Muscle layer of colon (tissue), 2 donors: ENCODE measurements around the gene RABL6.
A peak's percentile ranks its signal among the peaks of the same experiment; 100 is the strongest.
"Not testable (repeated sequence)": the region's sequence is repeated elsewhere in the genome, so short reads cannot be mapped to it uniquely, and the experiment has no call there.

Experiments used
- H3K27ac ChIP-seq: one replicate; pipeline ENCODE4 v1.7.0; 2013; ENCODE audit warnings: low read depth, mild to moderate bottlenecking, low read length, moderate library complexity
- H3K27me3 ChIP-seq, 2 donors: one replicate each; pipeline ENCODE4 v1.7.0; 2013; ENCODE audit warnings: low read length in 2 of 2, mild to moderate bottlenecking in 2 of 2; ENCODE audit not compliant: insufficient read depth in 2 of 2, control insufficient read depth in 1 of 2
- H3K36me3 ChIP-seq: one replicate; pipeline ENCODE4 v1.7.0; 2013; ENCODE audit warnings: mild to moderate bottlenecking, low read length; ENCODE audit not compliant: insufficient read depth
- H3K4me1 ChIP-seq: one replicate; pipeline ENCODE4 v1.7.0; 2013; ENCODE audit warnings: mild to moderate bottlenecking, low read length; ENCODE audit not compliant: insufficient read depth
- H3K4me3 ChIP-seq, 2 donors: one replicate each; pipeline ENCODE4 v1.7.0; 2013; ENCODE audit warnings: low read length in 2 of 2, low read depth in 1 of 2, mild to moderate bottlenecking in 1 of 2, moderate library complexity in 1 of 2
- H3K9ac ChIP-seq: one replicate; pipeline ENCODE4 v1.7.0; 2013; ENCODE audit warnings: low read length
- H3K9me3 ChIP-seq: one replicate; pipeline ENCODE4 v1.7.0; 2013; ENCODE audit warnings: mild to moderate bottlenecking, low read length
- donor health status: abdominal sarcoma.
- donor health status: Adenocarcinoma of cecum.

RABL6 gene

GRCh38 chr9:136791516-136792276 is 16.1 kb upstream of the RABL6 start:
- no peaks in the 10 kb centered on the region for H3K9me3 ChIP-seq
- no peak overlapping the region for H3K9ac ChIP-seq
- H3K4me3 ChIP-seq: peak overlapping the region; percentile 66 to 70
- H3K27me3 ChIP-seq: peaks cover 0 to 10% of the 10 kb centered on the region in 2 donors
- peaks cover 6% of the 10 kb centered on the region for H3K36me3 ChIP-seq
- peak overlapping the region; percentile 94 for H3K27ac ChIP-seq
- H3K4me1 ChIP-seq: peaks cover 18% of the 10 kb centered on the region

GRCh38 chr9:136792321-136793085 is 15.2 kb upstream of the RABL6 start:
- Histone ChIP-seq H3K4me1 (peaks cover 18% of the 10 kb centered on the region), H3K9me3 (no peaks in the 10 kb centered on the region), H3K4me3 (peak overlapping the region; percentile 9 to 70), H3K9ac (no peak overlapping the region), H3K27ac (no peak overlapping the region), H3K27me3 (peaks cover 0 to 13% of the 10 kb centered on the region in 2 donors), H3K36me3 (peaks cover 6% of the 10 kb centered on the region)

DNA sequence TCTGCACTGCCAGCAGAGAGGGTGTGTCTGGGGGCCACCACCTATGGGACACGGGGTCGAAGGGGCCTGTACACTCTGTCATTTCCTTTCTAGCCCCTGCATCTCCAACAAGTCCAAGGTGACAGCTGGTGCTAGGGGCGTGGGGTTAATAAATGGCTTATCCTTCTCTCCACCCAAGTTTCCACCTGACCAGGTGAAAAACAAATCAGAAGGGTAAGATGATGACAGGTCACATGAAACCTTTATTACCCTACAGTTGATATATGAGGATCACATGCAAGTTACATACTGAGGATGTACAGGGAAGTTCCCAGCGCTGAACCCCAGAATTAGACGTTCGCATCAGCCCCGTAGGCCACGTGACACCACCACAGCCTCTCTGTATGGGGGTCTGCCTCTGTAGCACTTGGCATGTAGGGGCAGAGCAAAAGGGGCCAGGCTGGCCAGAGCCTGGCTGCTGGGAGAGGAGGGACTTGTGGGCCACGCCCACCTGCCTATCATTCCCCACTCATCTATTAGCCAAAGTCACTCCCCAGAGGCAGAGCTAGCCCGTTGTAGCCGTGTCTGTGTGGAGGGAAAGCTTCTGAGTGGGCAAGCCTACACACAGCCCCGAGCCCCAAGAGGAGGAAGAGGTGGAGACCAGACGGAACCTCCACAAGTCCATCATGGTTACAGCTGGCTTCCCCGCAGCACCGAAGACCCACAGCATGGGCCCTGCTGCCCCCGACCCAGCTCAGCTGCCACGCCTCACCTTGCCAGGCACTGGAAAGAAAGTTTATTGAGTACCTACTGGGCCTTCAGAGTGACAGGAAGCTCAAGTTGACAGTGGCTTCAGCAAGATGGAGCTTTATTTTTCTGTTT is 14.4 kb upstream of the RABL6 start:
- Histone ChIP-seq H3K36me3 (peaks cover 6% of the 10 kb centered on the region), H3K27ac (no peak overlapping the region), H3K4me1 (peaks cover 18% of the 10 kb centered on the region), H3K9me3 (no peaks in the 10 kb centered on the region), H3K4me3 (no peak overlapping the region), H3K9ac (no peak overlapping the region), H3K27me3 (peaks cover 1 to 19% of the 10 kb centered on the region in 2 donors)

DNA sequence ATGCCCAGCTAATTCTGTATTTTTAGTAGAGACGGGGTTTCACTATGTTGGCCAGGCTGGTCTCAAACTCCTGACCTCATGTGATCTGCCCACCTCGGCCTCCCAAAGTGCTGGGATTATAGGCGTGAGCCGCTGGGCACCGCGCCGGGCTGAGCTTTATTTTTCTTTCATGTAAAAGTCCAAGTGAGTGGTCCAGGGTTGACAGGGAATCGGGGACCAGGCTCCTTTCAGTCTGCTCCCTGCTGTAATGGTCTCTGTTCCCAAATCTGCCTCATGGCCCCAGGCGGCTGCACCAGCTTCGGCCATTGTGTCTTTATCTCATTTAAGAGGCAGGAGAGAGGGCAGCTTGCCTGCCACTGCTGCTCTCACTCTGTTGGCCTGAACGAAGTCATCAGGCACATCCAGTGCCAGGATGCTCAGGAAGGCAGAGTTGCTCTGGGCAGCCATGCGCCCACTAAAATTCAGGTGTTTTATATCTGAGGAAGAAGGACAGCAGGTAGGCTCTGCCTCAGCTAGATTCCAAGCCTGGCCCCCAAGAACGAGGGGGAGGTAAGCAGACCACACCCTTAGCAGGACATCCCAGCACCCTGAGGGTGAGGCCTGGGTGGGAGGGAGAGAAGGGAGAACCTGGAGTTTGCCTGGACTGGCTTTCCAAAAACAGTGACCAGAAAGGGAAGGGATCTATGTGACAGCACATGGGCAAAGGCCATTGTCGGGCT is 13.3 kb upstream of the RABL6 start:
- peaks cover 6% of the 10 kb centered on the region for H3K36me3 ChIP-seq
- no peak overlapping the region for H3K4me3 ChIP-seq
- H3K9me3 ChIP-seq: no peaks in the 10 kb centered on the region
- peaks cover 18% of the 10 kb centered on the region for H3K4me1 ChIP-seq
- H3K27me3 ChIP-seq: peaks cover 12 to 30% of the 10 kb centered on the region in 2 donors
- no peak overlapping the region for H3K9ac ChIP-seq
- no peak overlapping the region for H3K27ac ChIP-seq

GRCh38 chr9:136795000-136795348 is 12.8 kb upstream of the RABL6 start:
- Histone ChIP-seq H3K4me1 (peaks cover 23% of the 10 kb centered on the region), H3K9ac (no peak overlapping the region), H3K27me3 (peaks cover 16 to 36% of the 10 kb centered on the region in 2 donors), H3K4me3 (no peak overlapping the region), H3K27ac (no peak overlapping the region), H3K9me3 (no peaks in the 10 kb centered on the region), H3K36me3 (peaks cover 6% of the 10 kb centered on the region)

DNA sequence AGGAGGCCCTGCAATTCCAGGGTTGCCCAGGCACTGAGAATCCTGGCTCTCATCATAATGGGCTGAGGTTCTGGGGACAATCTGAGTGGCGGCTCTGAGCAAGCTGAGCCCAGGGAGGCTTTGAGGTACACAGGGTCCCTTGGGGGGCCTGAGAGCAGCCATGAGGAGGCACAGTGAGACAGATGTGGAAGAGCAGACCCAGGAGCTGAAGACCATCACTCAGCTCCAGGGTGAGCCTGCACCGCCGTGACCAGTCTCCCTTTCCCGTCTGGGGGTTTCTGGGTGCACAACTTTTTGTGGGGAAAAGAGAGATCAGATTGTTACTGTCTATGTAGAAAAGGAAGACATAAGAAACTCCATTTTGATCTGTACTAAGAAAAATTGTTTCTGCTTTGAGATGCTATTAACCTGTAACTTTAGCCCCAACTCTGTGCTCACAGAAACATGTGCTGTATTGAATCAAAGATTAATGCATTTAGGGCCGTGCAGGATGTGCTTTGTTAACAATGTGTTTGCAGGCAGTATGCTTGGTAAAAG is 11.4 kb upstream of the RABL6 start, which contains the start of gene CCDC183:
CCDC183 (plus strand) TSS at position 101 of the 537 bp plus-strand sequence; CDS start at position 161, 60 bp downstream.
- Histone ChIP-seq H3K36me3 (peaks cover 6% of the 10 kb centered on the region), H3K9ac (no peak within 1 kb of the TSS), H3K4me3 (no peak within 1 kb of the TSS), H3K27me3 (peaks cover 24 to 47% of the 10 kb centered on the region in 2 donors), H3K27ac (no peak within 1 kb of the TSS), H3K9me3 (no peaks in the 10 kb centered on the region), H3K4me1 (peaks cover 21% of the 10 kb centered on the region)

DNA sequence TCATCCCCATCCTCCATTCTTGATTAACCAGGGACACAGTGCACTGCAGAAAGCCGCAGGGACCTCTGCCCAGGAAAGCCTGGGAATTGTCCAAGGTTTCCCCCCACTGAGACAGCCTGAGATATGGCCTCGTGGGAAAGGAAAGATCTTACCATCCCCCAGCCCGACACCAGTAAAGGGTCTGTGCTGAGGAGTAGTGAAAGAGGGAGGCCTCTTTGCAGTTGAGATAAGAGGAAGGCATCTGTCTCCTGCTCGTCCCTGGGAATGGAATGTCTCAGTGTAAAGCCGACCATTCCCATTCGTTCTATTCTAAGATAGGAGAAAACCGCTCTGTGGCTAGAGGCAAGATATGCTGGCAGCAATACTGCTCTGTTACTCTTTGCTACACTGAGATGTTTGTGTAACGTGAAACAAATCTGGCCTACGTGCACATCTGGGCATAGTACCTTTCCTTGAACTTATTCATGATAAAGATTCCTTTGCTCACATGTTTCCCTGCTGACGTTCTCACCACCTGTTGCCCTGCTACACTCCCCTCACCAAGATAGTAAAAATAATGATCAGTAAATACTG is 10.9 kb upstream of the RABL6 start:
- H3K27ac ChIP-seq, H3K9me3 ChIP-seq, H3K9ac ChIP-seq, H3K4me3 ChIP-seq, H3K36me3 ChIP-seq: not testable (repeated sequence)
- Histone ChIP-seq H3K4me1 (peaks cover 17% of the 10 kb centered on the region), H3K27me3 (peaks cover 29 to 52% of the 10 kb centered on the region in 2 donors)

GRCh38 chr9:136798708-136799078 is 9.1 kb upstream of the RABL6 start:
- Histone ChIP-seq H3K9me3 (no peaks in the 10 kb centered on the region), H3K9ac (no peak overlapping the region), H3K36me3 (no peaks in the 10 kb centered on the region), H3K27me3 (peaks cover 35 to 61% of the 10 kb centered on the region in 2 donors), H3K4me3 (no peak overlapping the region), H3K27ac (no peak overlapping the region), H3K4me1 (peaks cover 10% of the 10 kb centered on the region)

GRCh38 chr9:136799079-136799853 is 8.5 kb upstream of the RABL6 start:
- Histone ChIP-seq H3K9ac (no peak overlapping the region), H3K27me3 (peaks cover 35 to 61% of the 10 kb centered on the region in 2 donors), H3K4me1 (peaks cover 10% of the 10 kb centered on the region), H3K36me3 (no peaks in the 10 kb centered on the region), H3K27ac (no peak overlapping the region), H3K4me3 (no peak overlapping the region), H3K9me3 (no peaks in the 10 kb centered on the region)
